KMS-11 (cell line): ENCODE results near the gene ASF1B.
A peak's percentile ranks its signal among the peaks of the same experiment; 100 is the strongest.

Source experiments
- H2AFZ ChIP-seq: fragments of 200-600 bp; sonication (generic); 2 replicates; pipeline ENCODE4 v1.6.1; 2016; ENCODE audit warnings: antibody characterized with exemption, mixed run types, low read depth
- H3K27ac ChIP-seq: fragments of 200-600 bp; sonication (generic); 2 replicates; pipeline ENCODE4 v1.6.1; 2016; ENCODE audit warnings: mild to moderate bottlenecking, mixed run types
- H3K27me3 ChIP-seq: fragments of 200-600 bp; sonication (generic); 2 replicates; pipeline ENCODE4 v1.6.1; 2017; ENCODE audit warnings: mild to moderate bottlenecking, low read depth, mixed run types, moderate library complexity; ENCODE audit not compliant: insufficient read depth
- H3K36me3 ChIP-seq: fragments of 200-600 bp; sonication (generic); 2 replicates; pipeline ENCODE4 v1.6.1; 2017; ENCODE audit warnings: mild to moderate bottlenecking, mixed run types; ENCODE audit not compliant: insufficient read depth
- H3K4me1 ChIP-seq: fragments of 200-600 bp; sonication (generic); 2 replicates; pipeline ENCODE4 v1.6.1; 2016; ENCODE audit warnings: mild to moderate bottlenecking, low read depth, mixed run types; ENCODE audit not compliant: poor library complexity, severe bottlenecking
- H3K4me2 ChIP-seq: fragments of 200-600 bp; sonication (generic); 2 replicates; pipeline ENCODE4 v1.7.0; 2016; ENCODE audit warnings: mild to moderate bottlenecking, mixed run types
- H3K4me3 ChIP-seq: fragments of 200-600 bp; sonication (generic); IDR thresholded peaks from 2 replicates; pipeline ENCODE4 v1.6.1; 2017; ENCODE audit warnings: low read depth, low read length, mixed read lengths; ENCODE audit not compliant: insufficient read depth
- H3K79me2 ChIP-seq: fragments of 200-600 bp; sonication (generic); 2 replicates; pipeline ENCODE4 v1.6.1; 2016; ENCODE audit warnings: low read depth, mixed run types; ENCODE audit not compliant: insufficient read depth
- H3K9ac ChIP-seq: fragments of 200-600 bp; sonication (generic); 2 replicates; pipeline ENCODE4 v1.6.1; 2016; ENCODE audit warnings: mild to moderate bottlenecking, mixed run types
- H4K20me1 ChIP-seq: fragments of 200-600 bp; sonication (generic); 2 replicates; pipeline ENCODE4 v1.6.1; 2016; ENCODE audit warnings: mild to moderate bottlenecking, mixed run types; ENCODE audit not compliant: insufficient read depth
- CTCF ChIP-seq: fragments of 200-600 bp; sonication (generic); conservative IDR thresholded peaks from 2 replicates; pipeline ENCODE4 v1.6.1; 2017; ENCODE audit warnings: low read depth, mild to moderate bottlenecking, antibody characterized with exemption, low read length, moderate library complexity, mixed read lengths

The ASF1B gene

GRCh38 chr19:14118165-14119051, 18.0 kb downstream of the ASF1B start:
- Histone ChIP-seq H3K27me3 (no peaks in the 10 kb centered on the region), H3K27ac (no peak overlapping the region), H4K20me1 (no peaks in the 10 kb centered on the region), H3K4me1 (peaks cover 10% of the 10 kb centered on the region), H2AFZ (peak overlapping the region; percentile 34; the same call in 1 of the 2 replicates), H3K79me2 (no peaks in the 10 kb centered on the region; the same call in 1 of the 2 replicates), H3K36me3 (no peaks in the 10 kb centered on the region), H3K4me2 (peak overlapping the region; percentile 82), H3K4me3 (no peak overlapping the region), H3K9ac (no peak overlapping the region)
- no peak for TF ChIP-seq CTCF

GRCh38 chr19:14117668-14118164, 18.7 kb downstream of the ASF1B start, which contains the start of gene PRKACA:
PRKACA (minus strand) TSS chr19:14117762; CDS start chr19:14117547, 215 bp downstream.
- Histone ChIP-seq H3K4me3 (no peak within 1 kb of the TSS), H3K36me3 (no peaks in the 10 kb centered on the region), H4K20me1 (no peaks in the 10 kb centered on the region), H3K79me2 (no peaks in the 10 kb centered on the region; the same call in 1 of the 2 replicates), H3K27ac (no peak within 1 kb of the TSS), H3K9ac (peak within 1 kb of the TSS; percentile 18; the same call in 1 of the 2 replicates), H3K4me2 (peak within 1 kb of the TSS; percentile 82), H3K4me1 (peaks cover 10% of the 10 kb centered on the region), H3K27me3 (no peaks in the 10 kb centered on the region), H2AFZ (peak within 1 kb of the TSS; percentile 34; the same call in 1 of the 2 replicates)
- TF ChIP-seq CTCF: no peak

DNA sequence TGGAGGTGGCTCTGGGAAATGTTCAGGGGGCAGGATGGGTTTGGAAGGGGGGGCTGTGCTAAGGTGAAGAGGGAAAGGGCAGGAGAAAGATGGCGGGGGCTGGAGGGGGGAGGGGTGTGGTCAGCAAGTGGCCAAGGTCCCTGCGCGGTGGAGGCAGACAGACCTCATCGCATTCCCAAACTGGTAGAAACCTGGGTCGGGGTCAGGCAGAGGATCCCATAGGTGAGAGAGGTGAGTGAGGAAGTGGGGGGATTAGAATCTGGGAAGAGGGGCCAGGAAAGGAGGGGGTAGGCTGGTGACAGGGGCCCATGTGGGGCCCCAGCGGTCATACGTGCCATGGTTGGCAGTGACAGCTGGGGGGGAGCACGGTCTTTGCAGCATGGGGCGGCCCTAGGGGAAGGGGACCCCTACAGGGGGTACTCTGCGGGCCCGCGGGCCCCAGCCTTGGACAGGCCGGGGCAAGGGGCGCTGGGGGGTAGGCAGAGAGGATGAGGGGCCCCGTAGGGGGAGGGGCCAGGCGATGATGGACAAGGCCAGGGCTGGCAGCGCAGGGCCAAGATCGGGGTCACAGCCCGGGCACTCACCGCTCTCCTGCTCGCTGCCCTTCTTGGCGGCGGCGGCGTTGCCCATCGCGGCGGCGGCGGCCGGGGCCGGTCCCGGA, 19.3 kb downstream of the ASF1B start:
- Histone ChIP-seq H3K4me2 (peak overlapping the region; percentile 71), H3K79me2 (no peaks in the 10 kb centered on the region; the same call in 1 of the 2 replicates), H2AFZ (no peak overlapping the region), H3K4me3 (no peak overlapping the region), H3K36me3 (no peaks in the 10 kb centered on the region), H3K9ac (peak overlapping the region; percentile 18; the same call in 1 of the 2 replicates), H3K27ac (no peak overlapping the region), H3K27me3 (no peaks in the 10 kb centered on the region), H3K4me1 (peaks cover 10% of the 10 kb centered on the region), H4K20me1 (no peaks in the 10 kb centered on the region)
- no peak for TF ChIP-seq CTCF

- no peaks in the 10 kb centered on the region for H4K20me1 ChIP-seq
- H3K9ac ChIP-seq: peak overlapping the region; percentile 18; the same call in 1 of the 2 replicates
- H2AFZ ChIP-seq: no peak overlapping the region
- no peak overlapping the region for H3K4me3 ChIP-seq
- TF ChIP-seq CTCF: no peak
- no peaks in the 10 kb centered on the region for H3K27me3 ChIP-seq
- H3K79me2 ChIP-seq: no peaks in the 10 kb centered on the region; the same call in 1 of the 2 replicates
- H3K4me2 ChIP-seq: peak overlapping the region; percentile 71
- no peak overlapping the region for H3K27ac ChIP-seq
- no peaks in the 10 kb centered on the region for H3K36me3 ChIP-seq
- H3K4me1 ChIP-seq: peaks cover 10% of the 10 kb centered on the region
These were observed 19.9 kb downstream of the ASF1B start for GRCh38 chr19:14116525-14116917.
